ENCODE data around the gene NAALADL2. TPM values are rescaled to one million over a fixed set of nuclear protein-coding genes. Genes with fewer than 3 reads are reported as not detected.

NAALADL2 gene
- total and polyA plus RNA-seq, 2 donors (not counting 3 experiments of a cell fraction or from before 2014, with no cell fraction given): 1.1 to 4.0 TPM

GRCh38 chr3:175726228-175726627 is 867.1 kb downstream of the NAALADL2 start:
- no peaks in the 10 kb centered on the region for H3K79me2 ChIP-seq (ENCODE audit: control insufficient read depth, insufficient read depth, low read length)
- FAIRE-seq: no peak
- dilution Hi-C loops (cut with MboI; ENCODE audit: extremely low pct_ligation_motif_present, low sequenced_read_pairs) (no loop called here), intact Hi-C loops (cut with micrococcal nuclease) (no loop called here)
- H3K9me3 ChIP-seq (replicated peaks; ENCODE audit: control insufficient read depth, insufficient read depth, low read length): no peaks in the 10 kb centered on the region
- DNase-seq (ENCODE audit: low read depth, low spot score): no peak
- ChIA-PET CTCF (no interaction called here), POLR2A (no interaction called here)
- H2AFZ ChIP-seq (ENCODE audit: low read depth, low read length): no peak overlapping the region
- H3K9ac ChIP-seq (replicated peaks; ENCODE audit: extremely low read depth, insufficient read depth, low read length): no peak overlapping the region
- no TSS peak for BruUV-seq (replicated peaks)
- no peaks in the 10 kb centered on the region for H3K36me3 ChIP-seq (ENCODE audit: control insufficient read depth in 2 of 2, extremely low read depth in 1 of 2, insufficient read depth in 2 of 2, low read length in 2 of 2)
- no peaks in the 10 kb centered on the region for H3K27me3 ChIP-seq (ENCODE audit: control insufficient read depth in 2 of 2, insufficient read depth in 2 of 2, low read length in 2 of 2)
- H3K4me2 ChIP-seq (ENCODE audit: insufficient read depth, low read length): no peak overlapping the region
- no peak overlapping the region for H3K27ac ChIP-seq (ENCODE audit: insufficient read depth, low read depth, low read length)
- H3K9me1 ChIP-seq (replicated peaks; ENCODE audit: control insufficient read depth, extremely low read depth, insufficient read depth, low read length): no peaks in the 10 kb centered on the region
- TF ChIP-seq CTCF (IDR thresholded peaks at IDR 0.05; ENCODE audit: extremely low read depth in 1 of 2, insufficient read depth in 1 of 2, low read depth in 1 of 2, low read length in 2 of 2) (no peak), EZH2 (IDR thresholded peaks at IDR 0.05; ENCODE audit: borderline replicate concordance, low read depth, low read length, severe bottlenecking) (no peak), MAX (IDR thresholded peaks at IDR 0.05; ENCODE audit: insufficient read depth, insufficient read length) (no peak), POLR2A (IDR thresholded peaks at IDR 0.05; ENCODE audit: low read depth, low read length) (no peak), MYC (IDR thresholded peaks at IDR 0.05; ENCODE audit: low read depth, low read length) (no peak)
- no peaks in the 10 kb centered on the region for H3K4me1 ChIP-seq (ENCODE audit: control insufficient read depth, extremely low read depth, insufficient read depth, low read length)
- no peaks in the 10 kb centered on the region for H4K20me1 ChIP-seq (replicated peaks; ENCODE audit: control insufficient read depth, extremely low read depth, insufficient read depth, low read length)
- no peak overlapping the region for H3K4me3 ChIP-seq (replicated peaks in 1 of 3; ENCODE audit: insufficient read depth in 1 of 3, low read depth in 1 of 3, low read length in 3 of 3)

GRCh38 chr3:175728566-175728965 is 869.4 kb downstream of the NAALADL2 start:
- POLR2A ChIA-PET: no interaction called here
- Histone ChIP-seq H3K9me1 (replicated peaks; ENCODE audit: control insufficient read depth, extremely low read depth, insufficient read depth, low read length) (no peaks in the 10 kb centered on the region), H4K20me1 (replicated peaks; ENCODE audit: control insufficient read depth, extremely low read depth, insufficient read depth, low read length) (no peaks in the 10 kb centered on the region), H3K27ac (ENCODE audit: insufficient read depth, low read depth, low read length) (no peak overlapping the region), H2AFZ (ENCODE audit: low read depth, low read length) (no peak overlapping the region), H3K36me3 (ENCODE audit: control insufficient read depth in 2 of 2, extremely low read depth in 1 of 2, insufficient read depth in 2 of 2, low read length in 2 of 2) (no peaks in the 10 kb centered on the region), H3K79me2 (ENCODE audit: control insufficient read depth, insufficient read depth, low read length) (no peaks in the 10 kb centered on the region), H3K9ac (replicated peaks; ENCODE audit: extremely low read depth, insufficient read depth, low read length) (no peak overlapping the region), H3K27me3 (ENCODE audit: control insufficient read depth in 2 of 2, insufficient read depth in 2 of 2, low read length in 2 of 2) (no peaks in the 10 kb centered on the region), H3K4me2 (ENCODE audit: insufficient read depth, low read length) (no peak overlapping the region), H3K4me1 (ENCODE audit: control insufficient read depth, extremely low read depth, insufficient read depth, low read length) (no peaks in the 10 kb centered on the region), H3K9me3 (replicated peaks; ENCODE audit: control insufficient read depth, insufficient read depth, low read length) (no peaks in the 10 kb centered on the region), H3K4me3 (replicated peaks in 1 of 3; ENCODE audit: insufficient read depth in 1 of 3, low read depth in 1 of 3, low read length in 3 of 3) (no peak overlapping the region)
- intact Hi-C loops (cut with micrococcal nuclease) (no loop called here), dilution Hi-C loops (cut with MboI; ENCODE audit: extremely low pct_ligation_motif_present, low sequenced_read_pairs) (no loop called here)
- BruUV-seq (replicated peaks): no TSS peak
- TF ChIP-seq GATA2 (IDR thresholded peaks at IDR 0.05; ENCODE audit: insufficient read depth, insufficient read length, low read depth, low read length): no peak
- TF ChIP-seq EZH2 (IDR thresholded peaks at IDR 0.05; ENCODE audit: borderline replicate concordance, low read depth, low read length, severe bottlenecking): no peak
- TF ChIP-seq POLR2AphosphoS5 (IDR thresholded peaks at IDR 0.05; ENCODE audit: insufficient read depth, low read depth, low read length): no peak
- FAIRE-seq (no peak), DNase-seq (ENCODE audit: low read depth, low spot score) (no peak)
- CTCF ChIA-PET: no interaction called here

Data from endothelial cell of umbilical vein (primary cell).